Neural cell (in vitro differentiated cells): ENCODE data around the gene EXOC4. TPM values are rescaled to one million over a fixed set of nuclear protein-coding genes. Genes with fewer than 3 reads are reported as not detected.

Experiments
- H2AFZ ChIP-seq: fragments of 200-600, 300-800 bp; sonication (generic), shearing (Covaris generic); 2 replicates; pipeline ENCODE4 v1.6.0; 2014; ENCODE audit warnings: low read depth, mild to moderate bottlenecking, antibody characterized with exemption, low read length, moderate library complexity
- H3F3A ChIP-seq: fragments of 200-600 bp; shearing (Covaris generic); 2 replicates; pipeline ENCODE4 v1.6.1; 2016; ENCODE audit warnings: mild to moderate bottlenecking, moderate library complexity, mixed read lengths, antibody characterized with exemption, low read length; ENCODE audit not compliant: insufficient read depth, poor library complexity, severe bottlenecking
- H3K27ac ChIP-seq: fragments of 200-600, 300-800 bp; sonication (generic), shearing (Covaris generic); 2 replicates; pipeline ENCODE4 v1.5.1; 2014; ENCODE audit warnings: mild to moderate bottlenecking, low read length, moderate library complexity
- H3K27me3 ChIP-seq: fragments of 300-800, 200-600 bp; sonication (generic), shearing (Covaris generic); 2 replicates; pipeline ENCODE4 v1.6.0; 2014; ENCODE audit warnings: mild to moderate bottlenecking, low read depth, low read length, moderate library complexity; ENCODE audit not compliant: insufficient read depth
- H3K36me3 ChIP-seq: fragments of 300-800, 200-600 bp; sonication (generic), shearing (Covaris generic); 2 replicates; pipeline ENCODE4 v1.5.1; 2014; ENCODE audit warnings: mild to moderate bottlenecking, antibody characterized with exemption, low read length, moderate library complexity; ENCODE audit not compliant: insufficient read depth
- H3K4me2 ChIP-seq: fragments of 300-800, 200-600 bp; sonication (generic), shearing (Covaris generic); 2 replicates; pipeline ENCODE4 v1.6.0; 2014; ENCODE audit warnings: mild to moderate bottlenecking, low read length
- H3K4me3 ChIP-seq: fragments of 300-800, 200-600 bp; sonication (generic), shearing (Covaris generic); 2 replicates; pipeline ENCODE4 v1.5.1; 2014; ENCODE audit warnings: mild to moderate bottlenecking, low read length, moderate library complexity
- H3K79me2 ChIP-seq: fragments of 200-600 bp; shearing (Covaris generic); replicated peaks from 2 replicates; pipeline ENCODE4 v1.6.0; 2014; ENCODE audit warnings: mild to moderate bottlenecking, low read length, moderate library complexity; ENCODE audit not compliant: insufficient read depth
- H3K9ac ChIP-seq: fragments of 300-800, 200-600 bp; sonication (generic), shearing (Covaris generic); 2 replicates; pipeline ENCODE4 v1.6.1; 2016; ENCODE audit warnings: mild to moderate bottlenecking, low read length, mixed read lengths
- H3K9me2 ChIP-seq: fragments of 200-600 bp; shearing (Covaris generic); 2 replicates; pipeline ENCODE4 v1.6.1; 2016; ENCODE audit warnings: mild to moderate bottlenecking, low read length, mixed read lengths; ENCODE audit not compliant: insufficient read depth
- H3K9me3 ChIP-seq: fragments of 200-600, 300-800 bp; sonication (generic), shearing (Covaris generic); 2 replicates; pipeline ENCODE4 v1.6.1; 2016; ENCODE audit warnings: mild to moderate bottlenecking, mixed run types, low read length, moderate library complexity, mixed read lengths
- H4K20me1 ChIP-seq: fragments of 200-600 bp; shearing (Covaris generic); 2 replicates; pipeline ENCODE4 v1.6.1; 2016; ENCODE audit warnings: mild to moderate bottlenecking, mixed run types; ENCODE audit not compliant: insufficient read depth
- EP300 ChIP-seq: fragments of 450-650 bp; conservative IDR thresholded peaks from 2 replicates; pipeline ENCODE4 v1.6.1; 2014; ENCODE audit warnings: antibody characterized with exemption, mild to moderate bottlenecking, moderate library complexity; ENCODE audit not compliant: poor library complexity, severe bottlenecking
- EZH2 ChIP-seq: fragments of 200-600, 300-800 bp; shearing (Covaris generic), sonication (generic); IDR thresholded peaks from 2 replicates; pipeline ENCODE4 v1.6.1; 2014; ENCODE audit warnings: antibody characterized with exemption, low read length, borderline replicate concordance, mild to moderate bottlenecking; ENCODE audit not compliant: insufficient read depth, poor library complexity, severe bottlenecking
- MXI1 ChIP-seq: fragments of 450-650 bp; conservative IDR thresholded peaks from 2 replicates; pipeline ENCODE4 v1.6.1; 2014; ENCODE audit warnings: antibody characterized with exemption, mild to moderate bottlenecking; ENCODE audit not compliant: poor library complexity, severe bottlenecking
- POLR2AphosphoS5 ChIP-seq: IDR thresholded peaks from 2 replicates; pipeline ENCODE4 v1.6.1; 2012
- RAD21 ChIP-seq: fragments of 450-650 bp; conservative IDR thresholded peaks from 2 replicates; pipeline ENCODE4 v1.6.1; 2014; ENCODE audit warnings: antibody characterized with exemption, mild to moderate bottlenecking, moderate library complexity
- SMC3 ChIP-seq: fragments of 450-650 bp; conservative IDR thresholded peaks from 2 replicates; pipeline ENCODE4 v1.6.1; 2014; ENCODE audit warnings: antibody characterized with exemption, mild to moderate bottlenecking, moderate library complexity; ENCODE audit not compliant: poor library complexity
- TAF1 ChIP-seq: IDR thresholded peaks from 2 replicates; pipeline ENCODE4 v1.6.1; 2012; ENCODE audit warnings: low read depth
- polyA plus RNA-seq: library from polyadenylated mRNA; depleted of rRNA; stranded (reverse); fragments of >200 nt; gene quantifications from 2 replicates; pipeline ENCODE4 v1.2.3, GENCODE V29; 2014
- TF ChIP-seq, protein P1 (sequence below): fragments of 450-650 bp; IDR thresholded peaks from 2 replicates; pipeline ENCODE4 v1.5.1; 2014; ENCODE audit warnings: antibody characterized with exemption, mild to moderate bottlenecking, moderate library complexity; ENCODE audit not compliant: poor library complexity, severe bottlenecking
- TF ChIP-seq, protein P2 (sequence below): IDR thresholded peaks from 2 replicates; pipeline ENCODE4 v1.6.1; 2012; ENCODE audit warnings: borderline replicate concordance

Gene EXOC4
- polyA plus RNA-seq, 1 donor from 2014 or later = 36.5 TPM

DNA sequence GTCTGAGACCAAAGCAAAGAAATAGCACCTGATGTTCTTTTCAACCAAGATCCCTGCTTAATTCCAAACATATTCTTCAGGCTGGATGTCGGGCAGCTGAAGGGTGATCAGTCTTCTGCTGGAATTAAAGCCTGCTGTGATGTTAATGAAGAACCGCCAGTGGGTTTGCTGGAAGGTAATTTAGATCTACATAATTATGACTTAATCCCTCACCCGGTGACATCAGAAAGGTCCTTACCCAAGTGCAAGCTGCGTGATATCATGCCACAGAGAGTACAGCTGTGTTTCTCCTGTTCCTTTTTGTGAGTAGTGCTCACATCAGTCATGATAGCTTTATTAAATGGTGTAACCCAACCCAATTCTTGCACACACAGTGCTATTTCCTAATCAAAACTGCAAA lies 845.2 kb downstream of the EXOC4 start:
- no peak overlapping the region for H3K4me3 ChIP-seq
- H3K36me3 ChIP-seq = no peaks in the 10 kb centered on the region
- H3K27me3 ChIP-seq = no peaks in the 10 kb centered on the region
- no peak for TF ChIP-seq SMC3
- TF ChIP-seq, protein P1, sequence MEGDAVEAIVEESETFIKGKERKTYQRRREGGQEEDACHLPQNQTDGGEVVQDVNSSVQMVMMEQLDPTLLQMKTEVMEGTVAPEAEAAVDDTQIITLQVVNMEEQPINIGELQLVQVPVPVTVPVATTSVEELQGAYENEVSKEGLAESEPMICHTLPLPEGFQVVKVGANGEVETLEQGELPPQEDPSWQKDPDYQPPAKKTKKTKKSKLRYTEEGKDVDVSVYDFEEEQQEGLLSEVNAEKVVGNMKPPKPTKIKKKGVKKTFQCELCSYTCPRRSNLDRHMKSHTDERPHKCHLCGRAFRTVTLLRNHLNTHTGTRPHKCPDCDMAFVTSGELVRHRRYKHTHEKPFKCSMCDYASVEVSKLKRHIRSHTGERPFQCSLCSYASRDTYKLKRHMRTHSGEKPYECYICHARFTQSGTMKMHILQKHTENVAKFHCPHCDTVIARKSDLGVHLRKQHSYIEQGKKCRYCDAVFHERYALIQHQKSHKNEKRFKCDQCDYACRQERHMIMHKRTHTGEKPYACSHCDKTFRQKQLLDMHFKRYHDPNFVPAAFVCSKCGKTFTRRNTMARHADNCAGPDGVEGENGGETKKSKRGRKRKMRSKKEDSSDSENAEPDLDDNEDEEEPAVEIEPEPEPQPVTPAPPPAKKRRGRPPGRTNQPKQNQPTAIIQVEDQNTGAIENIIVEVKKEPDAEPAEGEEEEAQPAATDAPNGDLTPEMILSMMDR = no peak
- TF ChIP-seq TAF1 = no peak
- TF ChIP-seq EP300 = no peak
- TF ChIP-seq, protein P2, sequence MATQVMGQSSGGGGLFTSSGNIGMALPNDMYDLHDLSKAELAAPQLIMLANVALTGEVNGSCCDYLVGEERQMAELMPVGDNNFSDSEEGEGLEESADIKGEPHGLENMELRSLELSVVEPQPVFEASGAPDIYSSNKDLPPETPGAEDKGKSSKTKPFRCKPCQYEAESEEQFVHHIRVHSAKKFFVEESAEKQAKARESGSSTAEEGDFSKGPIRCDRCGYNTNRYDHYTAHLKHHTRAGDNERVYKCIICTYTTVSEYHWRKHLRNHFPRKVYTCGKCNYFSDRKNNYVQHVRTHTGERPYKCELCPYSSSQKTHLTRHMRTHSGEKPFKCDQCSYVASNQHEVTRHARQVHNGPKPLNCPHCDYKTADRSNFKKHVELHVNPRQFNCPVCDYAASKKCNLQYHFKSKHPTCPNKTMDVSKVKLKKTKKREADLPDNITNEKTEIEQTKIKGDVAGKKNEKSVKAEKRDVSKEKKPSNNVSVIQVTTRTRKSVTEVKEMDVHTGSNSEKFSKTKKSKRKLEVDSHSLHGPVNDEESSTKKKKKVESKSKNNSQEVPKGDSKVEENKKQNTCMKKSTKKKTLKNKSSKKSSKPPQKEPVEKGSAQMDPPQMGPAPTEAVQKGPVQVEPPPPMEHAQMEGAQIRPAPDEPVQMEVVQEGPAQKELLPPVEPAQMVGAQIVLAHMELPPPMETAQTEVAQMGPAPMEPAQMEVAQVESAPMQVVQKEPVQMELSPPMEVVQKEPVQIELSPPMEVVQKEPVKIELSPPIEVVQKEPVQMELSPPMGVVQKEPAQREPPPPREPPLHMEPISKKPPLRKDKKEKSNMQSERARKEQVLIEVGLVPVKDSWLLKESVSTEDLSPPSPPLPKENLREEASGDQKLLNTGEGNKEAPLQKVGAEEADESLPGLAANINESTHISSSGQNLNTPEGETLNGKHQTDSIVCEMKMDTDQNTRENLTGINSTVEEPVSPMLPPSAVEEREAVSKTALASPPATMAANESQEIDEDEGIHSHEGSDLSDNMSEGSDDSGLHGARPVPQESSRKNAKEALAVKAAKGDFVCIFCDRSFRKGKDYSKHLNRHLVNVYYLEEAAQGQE = no peak
- TF ChIP-seq RAD21 = no peak
- no peak for TF ChIP-seq POLR2AphosphoS5
- TF ChIP-seq EZH2 = no peak
- TF ChIP-seq MXI1 = no peak
- H3K4me2 ChIP-seq = no peak overlapping the region
- no peaks in the 10 kb centered on the region for H3K9me3 ChIP-seq
- no peak overlapping the region for H2AFZ ChIP-seq
- no peak overlapping the region for H3K9ac ChIP-seq
- no peaks in the 10 kb centered on the region for H3K79me2 ChIP-seq
- no peaks in the 10 kb centered on the region for H3K9me2 ChIP-seq
- H3K27ac ChIP-seq = no peak overlapping the region
- H4K20me1 ChIP-seq = no peaks in the 10 kb centered on the region
- no peaks in the 10 kb centered on the region for H3F3A ChIP-seq

DNA sequence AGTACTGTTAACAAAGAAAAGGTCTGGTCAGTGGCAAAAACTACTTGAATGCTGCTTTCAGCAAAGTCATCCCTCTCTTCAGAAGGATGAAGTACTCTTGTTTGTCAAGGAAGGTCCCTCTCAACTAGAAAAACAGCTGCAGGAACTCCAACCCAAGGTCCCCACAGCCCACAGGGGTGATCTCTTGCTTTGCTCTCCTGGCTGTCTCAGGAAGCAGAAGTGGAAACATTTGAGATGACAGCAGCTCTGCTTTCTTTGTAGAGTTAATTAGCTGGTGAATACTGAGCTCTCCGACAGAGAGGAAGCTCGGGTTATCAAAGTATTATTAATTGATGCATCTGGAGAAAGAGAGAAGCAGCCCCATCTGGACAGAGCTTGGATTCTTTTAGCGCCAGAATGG lies 848.8 kb downstream of the EXOC4 start:
- Histone ChIP-seq H2AFZ (no peak overlapping the region), H3K9me3 (no peaks in the 10 kb centered on the region), H4K20me1 (no peaks in the 10 kb centered on the region), H3F3A (no peaks in the 10 kb centered on the region), H3K27me3 (no peaks in the 10 kb centered on the region), H3K79me2 (no peaks in the 10 kb centered on the region), H3K9me2 (no peaks in the 10 kb centered on the region), H3K4me2 (no peak overlapping the region), H3K9ac (no peak overlapping the region), H3K27ac (no peak overlapping the region), H3K36me3 (no peaks in the 10 kb centered on the region), H3K4me3 (no peak overlapping the region)
- no peak for TF ChIP-seq TAF1
- TF ChIP-seq, protein P1 = no peak
